T-cell (primary cell): ENCODE data around the gene KIF18A. TPM values are rescaled to one million over a fixed set of nuclear protein-coding genes. Genes with fewer than 3 reads are reported as not detected.

Experiments used
- ATAC-seq, 4 experiments: fragments of 200-7000 bp in 3 of 4; fragments of 150-1000 bp in 1 of 4; cut with Tn5 transposase; replicated peaks in 1 of 4; 1 replicate in 3 of 4; 2 replicates in 1 of 4; pipeline ENCODE4 v1.10.0; 2021; ENCODE audit warnings: moderate library complexity in 3 of 4, mild to moderate bottlenecking in 2 of 4, moderate number of reproducible peaks in 1 of 4
- CTCF ChIA-PET, 2 donors: fragments of 300-600 bp; sonication (Branson Sonifier 250); formaldehyde crosslinking; loops; one replicate each; lab custom pipeline; 2022; ENCODE audit warnings: antibody characterized with exemption in 2 of 2; lab: Charles Lee
- POLR2A ChIA-PET, 2 donors: fragments of 300-600 bp; sonication (Branson Sonifier 250); formaldehyde crosslinking; loops; one replicate each; lab custom pipeline; 2022; ENCODE audit warnings: antibody characterized with exemption in 2 of 2; lab: Charles Lee
- DNase-seq, 35 experiments: peaks; one replicate each; pipeline versions ENCODE4 v3.0.0 to v3.0.0-alpha.2; 2013 to 2023
- H3K27ac ChIP-seq: one replicate; pipeline ENCODE4 v1.5.1; 2013; ENCODE audit warnings: low read length
- H3K27me3 ChIP-seq, 2 experiments: replicated peaks in 1 of 2; 1 replicate in 1 of 2; 2 replicates in 1 of 2; pipeline versions ENCODE4 v1.6.1 to v1.7.0; 2013; ENCODE audit warnings: low read length in 1 of 2, mixed read lengths in 1 of 2; ENCODE audit not compliant: control insufficient read depth in 2 of 2, insufficient read depth in 2 of 2; ENCODE audit errors: extremely low read depth in 1 of 2
- H3K36me3 ChIP-seq, 2 donors: 1 replicate in 1 of 2; 2 replicates in 1 of 2; pipeline versions ENCODE4 v1.6.1 to v1.7.0; 2013; ENCODE audit warnings: low read length in 1 of 2; ENCODE audit not compliant: control insufficient read depth in 2 of 2, insufficient read depth in 1 of 2; ENCODE audit errors: extremely low read depth in 1 of 2
- H3K4me1 ChIP-seq, 2 experiments: 1 replicate in 1 of 2; 2 replicates in 1 of 2; pipeline versions ENCODE4 v1.6.1 to v1.7.0; 2013; ENCODE audit warnings: low read length in 2 of 2, mixed read lengths in 1 of 2; ENCODE audit not compliant: insufficient read depth in 2 of 2, control insufficient read depth in 1 of 2; ENCODE audit errors: extremely low read depth in 1 of 2
- H3K4me3 ChIP-seq, 2 donors: 1 replicate in 1 of 2; 2 replicates in 1 of 2; pipeline versions ENCODE4 v1.5.1 to v1.7.0; 2013; ENCODE audit warnings: mild to moderate bottlenecking in 2 of 2, low read length in 1 of 2, moderate library complexity in 1 of 2; ENCODE audit not compliant: control insufficient read depth in 1 of 2; ENCODE audit errors: extremely low read depth in 1 of 2
- H3K9me3 ChIP-seq: 2 replicates; pipeline ENCODE4 v1.7.0; 2013
- H3K27ac Mint-ChIP-seq, 2 donors: one replicate each; pipeline ENCODE4 v1.8.0; 2020 to 2021; ENCODE audit warnings: mild to moderate bottlenecking in 2 of 2, mixed read lengths in 2 of 2
- H3K27me3 Mint-ChIP-seq, 2 donors: one replicate each; pipeline ENCODE4 v1.8.0; 2021 to 2022; ENCODE audit warnings: mixed read lengths in 2 of 2
- H3K36me3 Mint-ChIP-seq: one replicate; pipeline ENCODE4 v1.8.0; 2021; ENCODE audit warnings: mixed read lengths
- H3K4me1 Mint-ChIP-seq, 3 donors: one replicate each; pipeline ENCODE4 v1.8.0; 2020 to 2022; ENCODE audit warnings: mixed read lengths in 3 of 3, mild to moderate bottlenecking in 1 of 3
- H3K4me3 Mint-ChIP-seq, 3 donors: one replicate each; pipeline ENCODE4 v1.8.0; 2020 to 2022; ENCODE audit warnings: mild to moderate bottlenecking in 3 of 3, mixed read lengths in 3 of 3, moderate library complexity in 3 of 3
- H3K9me3 Mint-ChIP-seq, 3 donors: one replicate each; pipeline ENCODE4 v1.8.0; 2020 to 2022; ENCODE audit warnings: mixed read lengths in 3 of 3
- WGBS: methylation state at CpG from one replicate; pipeline ENCODE4 v1.1.5; 2013; ENCODE audit warnings: missing lambda C conversion rate; ENCODE audit not compliant: insufficient coverage; 5-methylcytosine and 5-hydroxymethylcytosine counted together
- total RNA-seq, 35 experiments: library from RNA in 6 of 35; stranded (reverse) in 6 of 35; fragments of 120-200 nt in 1 of 35; gene quantifications; one replicate each; pipeline versions ENCODE4 v1.2.1 to v1.2.4 and lab custom pipeline; 2013 to 2026

The KIF18A gene
- total RNA-seq, 5 donors from 2014 or later (not counting 1 experiment from before 2014, with no cell fraction given): 0.76 to 3.7 (median 1.3) TPM

GRCh38 chr11:28110108-28110820 lies 2.3 kb upstream of the KIF18A start:
- WGBS: 2% methylated on average over 19 of the region's 31 CpGs
- Histone ChIP-seq H3K27ac (peak overlapping the region; percentile 97), H3K27me3 (no peaks in the 10 kb centered on the region), H3K36me3 (peaks cover 0 to 4% of the 10 kb centered on the region in 2 donors), H3K4me3 (peak overlapping the region; percentile 75 to 78), H3K4me1 (peaks cover 18 to 26% of the 10 kb centered on the region in 2 experiments), H3K9me3 (no peaks in the 10 kb centered on the region)
- Mint-ChIP-seq H3K36me3 (peaks cover 13% of the 10 kb centered on the region), H3K27me3 (no peaks in the 10 kb centered on the region), H3K27ac (peak overlapping the region; percentile 90 to 91), H3K9me3 (no peaks in the 10 kb centered on the region), H3K4me3 (peak overlapping the region; percentile 89 to 94 (median 93)), H3K4me1 (peaks cover 52 to 72% (median 68%) of the 10 kb centered on the region in 3 donors)
- ChIA-PET POLR2A (interaction anchor here in 1 of 2 donors (1.3 kb wide), 1 partner anchor 9 kb away, joined by 3 read pairs; no protein-coding TSS in a partner anchor), CTCF (no interaction called here)
- DNase-seq (peak in 33 of 35 experiments; percentile 7 to 71 (median 34)), ATAC-seq (peak in 3 of 4 experiments; percentile 43 to 54 (median 43))

GRCh38 chr11:28108958-28109357 lies 1.0 kb upstream of the KIF18A start:
- Histone ChIP-seq H3K27me3 (no peaks in the 10 kb centered on the region), H3K4me3 (no peak overlapping the region), H3K9me3 (no peaks in the 10 kb centered on the region), H3K4me1 (peaks cover 18 to 26% of the 10 kb centered on the region in 2 experiments), H3K36me3 (peaks cover 0 to 4% of the 10 kb centered on the region in 2 donors), H3K27ac (peak overlapping the region; percentile 97)
- no peaks in the 10 kb centered on the region for H3K9me3 Mint-ChIP-seq
- ChIA-PET POLR2A (interaction anchor here in 1 of 2 donors (0.5 kb wide), 1 partner anchor 50 kb away, joined by 20 read pairs; no protein-coding TSS in a partner anchor), CTCF (no interaction called here)
- H3K27me3 Mint-ChIP-seq: no peaks in the 10 kb centered on the region
- peak overlapping the region; percentile 89 to 94 (median 93) for H3K4me3 Mint-ChIP-seq
- no peak for DNase-seq
- peak overlapping the region; percentile 91 to 97 for H3K27ac Mint-ChIP-seq
- peaks cover 52 to 73% (median 65%) of the 10 kb centered on the region in 3 donors for H3K4me1 Mint-ChIP-seq
- no peak for ATAC-seq
- WGBS: no CpG with 5 or more reads among the region's 3 CpGs
- H3K36me3 Mint-ChIP-seq: peaks cover 3% of the 10 kb centered on the region

- Mint-ChIP-seq H3K36me3 (no peaks in the 10 kb centered on the region), H3K27ac (peak overlapping the region; percentile 90 to 97), H3K4me3 (peak overlapping the region; percentile 89 to 94 (median 93)), H3K27me3 (no peaks in the 10 kb centered on the region), H3K9me3 (no peaks in the 10 kb centered on the region), H3K4me1 (peaks cover 51 to 66% (median 57%) of the 10 kb centered on the region in 3 donors)
- peaks cover 18 to 26% of the 10 kb centered on the region in 2 experiments for H3K4me1 ChIP-seq
- ChIA-PET CTCF (interaction anchor here in 1 of 2 donors (0.7 to 1.5 kb wide), 5 partner anchors 11 to 608 kb away, joined by 3 to 5 read pairs (median 4); no protein-coding TSS in a partner anchor), POLR2A (interaction anchor here (0.5 to 1.9 kb wide), 9 partner anchors 9 to 86 kb away, joined by 3 to 10 read pairs (median 3); no protein-coding TSS in a partner anchor)
- 0% methylated on average over 6 of the region's 11 CpGs for WGBS
- DNase-seq (peak in 7 of 35 experiments; percentile 1 to 43 (median 7)), ATAC-seq (peak in 1 of 4 experiments; percentile 4)
- no peaks in the 10 kb centered on the region for H3K36me3 ChIP-seq
- no peaks in the 10 kb centered on the region for H3K27me3 ChIP-seq
- peak overlapping the region; percentile 97 for H3K27ac ChIP-seq
- H3K4me3 ChIP-seq: peak overlapping the region; percentile 64 to 99
- H3K9me3 ChIP-seq: no peaks in the 10 kb centered on the region
These were observed 686 bp downstream of the KIF18A start for GRCh38 chr11:28107191-28107749.

GRCh38 chr11:28106353-28107043 lies 1.5 kb downstream of the KIF18A start:
- DNase-seq (peak in 1 of 35 experiments; percentile 0), ATAC-seq (no peak)
- Mint-ChIP-seq H3K27ac (peak overlapping the region in 1 of 2 donors; percentile 34), H3K4me1 (peaks cover 44 to 58% (median 49%) of the 10 kb centered on the region in 3 donors), H3K4me3 (peak overlapping the region; percentile 41 to 63 (median 47)), H3K9me3 (no peaks in the 10 kb centered on the region), H3K27me3 (no peaks in the 10 kb centered on the region), H3K36me3 (no peaks in the 10 kb centered on the region)
- Histone ChIP-seq H3K4me3 (no peak overlapping the region), H3K27me3 (no peaks in the 10 kb centered on the region), H3K36me3 (no peaks in the 10 kb centered on the region), H3K27ac (peak overlapping the region; percentile 97), H3K4me1 (peaks cover 18 to 26% of the 10 kb centered on the region in 2 experiments), H3K9me3 (no peaks in the 10 kb centered on the region)
- CTCF ChIA-PET: interaction anchor here in 1 of 2 donors (0.7 to 1.1 kb wide), 3 partner anchors 10 to 608 kb away, joined by 4 to 5 read pairs (median 4); no protein-coding TSS in a partner anchor
- POLR2A ChIA-PET: interaction anchor here (0.5 to 1.9 kb wide), 6 partner anchors 9 to 28 kb away, joined by 3 to 10 read pairs (median 5); no protein-coding TSS in a partner anchor
- 100% methylated on average over 2 of the region's 14 CpGs for whole genome bisulfite sequencing

- DNase-seq: no peak
- POLR2A ChIA-PET: no interaction called here
- CTCF ChIA-PET: interaction anchor here in 1 of 2 donors (0.7 kb wide), 1 partner anchor 109 kb away, joined by 5 read pairs; no protein-coding TSS in a partner anchor
These were observed 2.1 kb downstream of the KIF18A start for GRCh38 chr11:28105869-28106268.

More at GRCh38 chr11:28105869-28106268, 2.1 kb downstream of the KIF18A start:
- ATAC-seq: no peak
- no peak overlapping the region for H3K27ac ChIP-seq
- no peaks in the 10 kb centered on the region for H3K36me3 Mint-ChIP-seq
- H3K27me3 ChIP-seq: no peaks in the 10 kb centered on the region
- H3K27ac Mint-ChIP-seq: peak overlapping the region in 1 of 2 donors; percentile 34
- no peaks in the 10 kb centered on the region for H3K9me3 ChIP-seq
- peak overlapping the region; percentile 41 to 63 (median 47) for H3K4me3 Mint-ChIP-seq
- H3K4me3 ChIP-seq: no peak overlapping the region
- no peaks in the 10 kb centered on the region for H3K9me3 Mint-ChIP-seq
- peaks cover 37 to 52% (median 43%) of the 10 kb centered on the region in 3 donors for H3K4me1 Mint-ChIP-seq
- no peaks in the 10 kb centered on the region for H3K27me3 Mint-ChIP-seq
- peaks cover 16 to 24% of the 10 kb centered on the region in 2 experiments for H3K4me1 ChIP-seq
- no peaks in the 10 kb centered on the region for H3K36me3 ChIP-seq
- no CpG with 5 or more reads among the region's 5 CpGs for whole genome bisulfite sequencing
